NCI-H128 (cell line): Measurements from ENCODE around the gene BAK1.
"Not testable (repeated sequence)": the region's sequence is repeated elsewhere in the genome, so short reads cannot be mapped to it uniquely, and the experiment has no call there.

ENCODE experiments used
- DNase-seq: peaks from one replicate; lab custom pipeline; 2025; ENCODE audit not compliant: unreplicated experiment; lab: John Stamatoyannopoulos, UW

Gene BAK1

DNA sequence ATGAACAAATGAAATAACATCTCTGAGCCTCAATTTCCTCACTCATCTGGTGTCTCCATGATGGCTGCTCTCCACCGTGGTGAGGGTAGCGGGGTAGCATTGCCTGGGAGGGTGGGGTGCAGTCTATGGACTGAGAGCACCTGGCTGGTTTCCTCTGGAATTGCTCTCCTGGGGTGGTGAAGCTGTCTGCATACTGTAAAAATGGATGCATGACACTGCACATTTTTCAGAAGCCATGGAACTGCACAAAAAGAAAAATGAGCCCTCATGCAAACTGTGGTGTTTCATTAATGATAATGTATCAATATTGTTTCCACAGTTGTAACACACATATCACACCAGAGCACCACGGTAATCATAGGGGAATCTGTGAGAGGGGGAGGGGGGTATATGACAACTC is 28.9 kb upstream of the BAK1 start:
- DNase-seq: no peak

DNA sequence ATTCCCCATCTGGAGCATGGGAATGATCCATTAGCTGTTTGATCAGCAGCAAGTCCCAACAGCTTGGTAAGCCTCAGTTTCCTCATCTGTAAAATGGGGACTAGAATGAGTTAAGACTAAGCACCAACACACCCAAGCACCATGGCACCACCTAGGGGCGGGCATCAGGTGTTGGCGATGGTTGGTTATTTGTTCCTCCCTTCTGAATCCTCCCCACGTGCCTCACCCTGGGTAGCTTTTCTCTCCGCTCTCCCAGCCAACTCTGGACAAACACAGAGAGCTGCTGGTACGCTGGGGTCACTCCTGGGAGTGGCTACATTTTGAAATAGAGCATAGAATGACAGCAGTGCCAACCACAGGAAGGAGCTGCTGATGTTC is 27.7 kb upstream of the BAK1 start:
- DNase-seq: no peak

DNA sequence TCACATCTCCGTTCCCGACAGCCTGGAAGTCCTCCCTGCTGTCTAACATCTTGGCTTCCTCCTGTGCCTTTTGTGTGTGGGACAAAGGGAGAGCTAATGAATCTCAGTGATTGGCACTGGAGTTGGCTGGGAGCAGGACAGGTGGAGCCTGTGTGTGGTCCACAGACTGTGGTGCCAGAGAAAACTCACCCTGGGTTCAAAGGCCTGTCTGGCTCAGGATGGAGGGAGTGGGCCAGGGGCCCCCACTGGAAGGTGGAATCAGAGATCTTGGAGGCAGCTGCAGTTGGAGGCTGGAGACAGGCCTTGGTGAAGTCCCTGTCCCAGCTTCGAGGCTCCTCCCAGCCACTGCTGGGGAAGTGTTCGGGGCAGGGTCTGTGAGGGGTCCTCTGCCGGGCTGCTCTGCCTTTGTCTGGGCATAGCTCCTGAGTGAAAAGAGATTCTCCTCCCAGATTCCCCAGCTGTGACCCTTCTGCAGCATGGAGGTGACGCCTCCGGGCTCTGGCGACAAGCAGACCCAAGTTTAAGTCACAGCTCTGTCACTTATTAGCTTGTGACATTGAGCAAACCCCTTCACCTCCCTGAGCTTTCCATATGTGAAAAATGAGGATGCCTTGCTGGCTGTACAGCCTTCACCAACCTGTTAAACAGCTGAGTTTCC is 27.2 kb upstream of the BAK1 start:
- no peak for DNase-seq

DNA sequence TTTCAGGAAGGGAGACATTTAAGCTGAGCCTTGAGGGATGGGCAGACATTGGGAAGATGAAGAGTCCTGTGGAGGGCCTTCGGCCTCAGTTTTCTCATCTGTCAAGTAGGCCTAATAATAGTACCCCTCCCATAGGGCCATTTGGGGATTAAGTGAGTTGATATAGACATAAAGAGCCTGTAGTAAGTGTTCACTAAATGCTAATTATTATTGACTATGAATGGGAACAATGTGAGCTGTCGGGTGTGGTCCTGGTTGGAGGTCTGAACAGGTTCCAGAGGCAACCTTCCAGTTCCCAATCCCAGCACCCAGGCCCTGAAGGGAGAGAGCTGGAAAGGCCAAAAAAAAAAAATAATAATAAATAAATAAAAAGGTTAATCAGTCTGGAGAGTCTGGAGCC is 26.6 kb upstream of the BAK1 start:
- DNase-seq: no peak

DNA sequence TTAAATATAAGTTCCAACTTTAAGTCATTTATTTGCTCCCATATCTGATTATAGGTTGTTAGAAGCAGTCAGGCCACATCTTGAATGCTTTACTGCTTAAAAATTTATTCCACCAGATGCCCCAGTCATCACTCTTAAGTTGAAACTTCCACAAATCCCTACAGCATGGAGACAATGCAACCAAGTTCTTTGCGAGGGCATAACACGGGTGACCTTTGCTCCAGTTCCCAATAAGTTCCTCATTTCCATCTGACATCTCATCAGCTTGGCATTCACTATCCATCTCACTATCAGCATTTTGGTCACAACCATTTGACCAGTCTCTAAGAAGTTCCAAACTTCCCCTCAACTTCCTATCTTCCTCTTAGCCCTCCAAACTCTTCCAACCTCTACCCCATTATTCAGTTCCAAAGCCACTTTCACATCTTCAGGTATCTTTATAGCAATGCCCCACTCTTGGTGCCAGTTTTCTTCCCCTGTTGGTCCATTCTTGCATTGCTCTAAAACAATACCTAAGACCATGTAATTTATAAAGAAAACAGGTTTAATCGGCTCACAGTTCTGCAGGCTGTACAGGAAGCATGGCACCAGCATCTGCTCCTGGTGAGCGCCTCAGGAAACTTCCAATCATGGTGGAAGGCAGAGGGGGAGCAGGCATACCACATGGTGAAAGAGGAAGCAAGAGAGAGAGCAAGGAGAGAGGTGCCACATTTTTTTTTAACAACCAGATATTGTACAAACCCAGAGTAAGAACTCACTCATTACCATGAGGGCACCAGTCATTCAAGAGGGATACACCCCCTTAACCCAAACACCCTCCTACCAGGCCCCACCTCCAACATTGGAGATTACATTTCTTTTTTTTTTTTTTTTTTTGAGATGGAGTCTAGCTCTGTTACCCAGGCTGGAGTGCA is 25.1 kb upstream of the BAK1 start:
- DNase-seq: no peak

DNA sequence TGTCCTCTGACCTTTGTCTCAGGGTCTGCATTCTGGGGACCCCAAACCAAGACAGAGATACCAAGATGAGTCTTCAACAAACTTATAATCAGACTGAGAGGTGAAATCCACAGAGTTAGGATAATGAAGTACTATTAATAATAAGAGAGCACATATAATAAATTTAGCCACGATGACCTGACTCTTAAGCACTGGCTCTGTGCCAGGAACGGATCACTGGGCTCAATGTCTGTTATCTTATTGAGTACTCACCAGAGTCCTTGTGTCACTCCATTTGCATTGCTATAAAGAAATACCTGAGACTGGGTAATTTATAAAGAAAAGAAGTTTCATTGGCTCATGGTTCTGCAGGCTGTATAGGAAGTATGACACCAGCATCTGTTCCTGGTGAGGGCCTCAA is 22.1 kb upstream of the BAK1 start:
- no peak for DNase-seq

DNA sequence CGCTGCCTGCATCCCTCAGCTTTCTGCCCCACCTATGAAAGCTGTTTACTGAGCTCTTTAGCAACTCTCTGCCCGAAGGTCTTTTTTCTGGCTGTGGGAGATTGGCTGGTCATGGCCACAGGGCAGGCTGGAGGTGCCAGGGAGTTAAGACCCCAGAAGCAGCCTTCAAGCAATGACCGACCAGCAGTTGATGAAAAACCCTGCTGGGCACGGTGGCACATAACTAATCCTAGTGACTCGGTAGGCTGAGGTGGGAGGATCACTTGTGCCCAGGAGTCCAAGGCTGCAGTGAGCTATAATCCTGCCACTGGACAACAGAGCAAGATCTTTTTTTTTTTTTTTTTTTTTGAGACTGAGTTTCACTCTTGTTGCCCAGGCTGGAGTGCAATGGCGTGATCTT is 20.7 kb upstream of the BAK1 start:
- DNase-seq: no peak

DNA sequence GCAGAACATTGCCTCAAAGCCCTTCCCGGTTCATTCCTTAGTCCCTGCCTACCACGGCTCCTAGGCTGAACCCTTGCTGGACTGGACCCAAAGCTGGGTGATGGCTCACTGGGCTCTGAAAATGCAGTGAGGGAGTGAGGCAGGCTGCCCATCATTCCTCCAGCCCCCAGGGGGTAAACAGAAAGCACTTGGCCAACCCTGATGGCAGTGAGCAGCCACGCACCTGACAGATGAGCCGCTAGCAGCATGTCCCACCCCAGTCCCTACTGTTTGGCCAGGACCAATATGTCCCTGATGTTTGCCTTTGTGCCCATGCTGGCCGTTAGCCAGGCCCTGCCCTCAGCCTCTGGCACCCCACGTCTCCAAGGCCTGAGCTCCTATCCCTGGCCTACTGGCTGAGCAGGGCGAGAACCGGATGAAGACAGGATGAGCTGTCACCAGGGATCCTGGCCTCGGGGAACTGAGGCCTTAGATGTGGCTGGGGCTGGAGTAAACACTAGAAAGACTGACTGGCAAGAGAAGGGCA is 19.4 kb upstream of the BAK1 start:
- DNase-seq: no peak

DNA sequence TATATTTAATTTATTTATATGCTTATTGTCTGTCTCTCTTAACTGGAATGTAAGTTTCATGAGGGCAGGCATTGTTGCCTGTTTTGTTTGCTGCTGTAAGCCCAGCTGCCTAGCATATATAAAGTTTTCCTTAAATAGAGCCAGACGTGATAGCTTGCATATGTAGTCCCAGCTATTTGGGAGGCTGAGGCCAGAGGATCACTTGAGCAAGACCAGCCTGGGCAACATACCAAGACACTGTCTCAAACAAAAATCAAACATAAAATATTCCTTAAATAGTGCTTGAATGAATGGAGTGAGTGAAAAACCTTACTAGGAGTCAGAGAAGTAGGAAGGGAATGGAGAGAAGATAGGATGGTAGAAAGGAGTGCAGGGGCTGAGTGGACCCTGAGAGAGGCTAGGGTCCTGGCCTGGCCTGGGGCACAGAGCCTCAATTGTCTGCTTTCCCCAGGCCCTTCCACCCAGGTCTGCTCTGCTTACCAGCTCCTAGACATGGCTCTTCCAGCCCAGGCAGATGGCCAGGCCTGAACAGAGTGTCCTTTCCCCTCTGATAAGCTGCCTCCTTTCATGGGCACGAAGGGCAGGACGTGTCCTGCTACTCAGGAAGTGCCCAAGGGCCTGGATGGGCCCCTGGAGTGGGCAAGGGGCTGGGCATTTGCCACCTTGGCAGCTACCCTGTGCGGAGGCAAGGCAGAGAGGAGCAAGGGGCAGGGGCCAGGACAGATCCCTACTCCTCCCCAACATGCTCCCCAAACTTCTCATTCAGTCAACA is 17.7 kb upstream of the BAK1 start:
- no peak for DNase-seq

DNA sequence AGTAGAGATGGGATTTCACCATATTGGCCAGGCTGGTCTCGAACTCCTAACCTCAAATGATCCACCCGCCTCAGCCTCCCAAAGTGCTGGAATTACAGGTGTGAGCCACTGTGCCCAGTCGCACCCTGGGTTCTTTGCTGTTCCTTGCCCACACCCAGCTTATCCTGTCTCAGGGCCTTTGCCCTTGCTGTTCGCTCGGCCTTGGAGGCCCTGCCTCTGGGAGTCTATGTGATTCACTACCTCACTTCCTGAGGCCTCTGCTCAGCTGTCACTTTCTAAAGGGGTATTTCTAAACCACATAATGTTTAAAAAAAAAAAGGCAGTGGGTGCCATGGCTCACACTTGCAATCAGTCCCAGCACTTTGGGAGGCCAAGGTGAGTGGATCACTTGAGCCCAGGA is 16.8 kb upstream of the BAK1 start:
- DNase-seq: not testable (repeated sequence)

DNA sequence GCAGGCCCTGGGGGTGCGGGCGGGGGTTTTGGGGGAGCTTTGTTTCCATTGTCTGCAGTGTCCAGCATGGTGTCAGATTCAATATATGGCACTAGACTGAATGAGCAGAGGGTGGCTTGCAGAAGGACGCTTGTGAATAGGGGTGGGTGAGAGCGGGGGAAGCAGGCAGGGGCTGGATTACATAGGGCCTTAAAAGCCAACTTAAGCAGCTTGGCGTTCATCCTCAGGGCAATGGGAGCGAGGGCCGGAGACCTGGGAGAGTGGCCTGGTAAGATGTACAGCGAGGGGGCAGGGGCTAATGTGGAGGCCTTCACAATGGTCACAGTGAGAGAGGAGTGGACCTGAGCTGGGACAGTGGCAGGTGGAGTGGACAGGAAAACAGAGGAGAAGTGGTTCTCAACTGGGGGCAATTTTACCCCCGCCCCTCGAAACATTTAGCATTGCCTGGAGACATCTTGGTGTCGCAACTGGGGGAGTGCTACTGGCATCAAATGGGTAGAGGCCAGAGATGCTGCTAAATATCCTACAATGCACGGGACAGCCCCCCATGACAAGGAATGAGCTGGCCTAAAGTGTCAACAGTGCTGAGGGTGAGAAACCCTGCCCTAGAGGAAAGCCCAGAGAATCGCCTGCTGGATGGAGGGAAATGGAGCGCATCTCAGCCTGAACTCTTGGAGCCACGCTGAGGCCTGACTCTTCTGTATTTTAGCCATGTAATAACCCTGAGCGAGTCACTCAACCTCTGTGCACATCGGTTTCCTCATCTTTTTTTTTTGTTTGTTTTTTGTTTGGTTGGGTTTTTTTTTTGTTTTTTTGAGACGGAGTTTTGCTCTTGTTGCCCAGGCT is 15.1 kb upstream of the BAK1 start:
- DNase-seq: no peak

DNA sequence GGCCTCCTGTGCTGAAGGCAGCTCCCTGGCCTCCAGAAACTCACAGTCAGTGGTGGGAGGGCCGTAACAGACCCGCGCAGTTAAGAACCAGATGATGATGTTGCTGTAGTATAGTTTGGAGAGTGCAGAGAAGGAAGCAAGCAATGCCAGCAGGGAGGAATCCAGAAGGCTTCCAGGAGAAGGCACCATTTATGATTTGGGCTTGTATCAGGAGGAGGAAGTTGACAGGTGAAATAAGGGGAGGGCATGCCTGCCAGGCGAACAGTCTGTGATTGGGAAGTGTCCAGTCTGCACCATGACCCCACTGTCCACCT is 13.3 kb upstream of the BAK1 start:
- DNase-seq: no peak

DNA sequence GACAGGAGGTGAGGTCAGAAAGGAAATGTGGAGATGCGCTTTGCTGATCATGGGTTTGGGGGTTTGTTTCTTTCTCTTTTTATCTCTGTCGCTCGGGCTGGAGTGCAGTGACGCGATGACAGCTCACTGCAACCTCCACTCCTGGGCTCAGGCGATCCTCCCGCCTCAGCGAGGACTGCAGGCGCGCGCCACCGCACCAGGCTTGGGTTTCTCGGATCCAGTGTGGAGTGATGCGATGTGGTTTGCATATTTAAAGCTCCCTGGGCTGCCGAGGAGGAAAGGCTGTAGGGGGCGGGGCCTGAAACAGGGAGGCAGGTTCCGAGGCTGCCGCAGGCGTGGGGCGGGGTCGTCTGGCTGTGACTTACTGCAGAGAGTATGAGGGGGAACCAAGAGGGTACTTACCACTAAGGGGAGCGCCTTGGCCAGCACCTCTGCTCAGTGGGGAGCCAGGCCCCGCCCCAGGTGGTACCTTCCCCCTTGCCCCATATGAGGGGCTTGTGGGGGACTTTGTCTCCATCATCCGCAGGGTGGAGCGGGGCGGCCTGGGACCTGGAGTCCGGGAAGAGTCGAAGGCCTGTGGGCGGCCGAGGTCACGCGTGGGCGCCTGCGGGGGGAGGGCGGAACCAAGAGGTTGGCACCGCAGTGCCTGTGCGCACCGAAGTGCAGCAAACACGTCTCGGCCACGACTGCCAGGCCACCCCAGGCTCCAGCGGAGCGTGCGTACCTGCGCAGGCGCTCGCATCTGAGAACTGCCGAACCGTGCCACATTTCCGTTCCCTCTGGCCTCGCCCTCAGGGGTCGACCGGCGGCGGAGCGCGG is 12.7 kb upstream of the BAK1 start:
- DNase-seq: no peak

DNA sequence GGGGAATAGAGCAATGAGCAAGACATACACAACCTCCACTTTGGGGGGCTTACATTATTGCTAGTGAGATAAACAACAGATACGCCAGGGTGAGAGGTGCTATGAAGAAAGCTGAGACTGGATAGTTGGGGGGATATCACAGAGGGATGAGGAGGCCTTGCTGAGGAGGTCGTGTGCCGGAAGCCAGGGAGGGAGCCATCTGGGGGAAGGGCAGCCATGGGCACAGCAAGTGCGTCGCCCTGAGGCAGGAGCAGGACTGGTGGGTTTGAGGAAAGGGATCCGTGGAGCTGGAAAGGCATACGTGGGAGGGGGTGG is 12.2 kb upstream of the BAK1 start:
- DNase-seq: no peak

DNA sequence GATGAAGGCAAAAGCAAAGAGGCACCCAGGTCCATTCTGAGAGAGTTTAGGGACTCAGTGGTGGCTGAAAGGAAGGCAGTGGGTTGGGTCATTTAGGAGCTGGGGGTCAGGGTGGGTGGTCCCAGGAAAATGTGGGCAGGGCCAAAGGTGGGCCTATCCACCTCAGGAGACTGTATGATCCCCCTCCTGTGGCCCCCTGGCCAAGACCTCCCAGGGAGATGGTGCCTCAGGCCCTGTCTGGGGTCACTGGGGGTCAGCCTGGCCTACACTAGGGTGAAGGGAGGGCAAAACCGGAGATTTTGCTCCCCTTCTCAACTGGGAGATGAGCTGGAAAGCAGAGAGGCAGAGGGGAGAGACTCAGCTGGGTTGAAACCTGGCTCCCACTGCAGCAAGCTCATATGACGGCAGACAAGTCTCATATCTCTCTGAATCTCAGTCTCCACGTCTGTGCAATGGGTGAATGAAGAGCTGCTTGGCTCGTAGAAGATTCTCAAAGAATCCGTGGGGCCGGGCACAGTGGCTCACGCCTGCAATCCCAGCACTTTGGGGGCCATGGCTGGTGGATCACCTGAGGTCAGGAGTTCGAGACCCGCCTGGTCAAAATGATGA is 11.5 kb upstream of the BAK1 start:
- no peak for DNase-seq

DNA sequence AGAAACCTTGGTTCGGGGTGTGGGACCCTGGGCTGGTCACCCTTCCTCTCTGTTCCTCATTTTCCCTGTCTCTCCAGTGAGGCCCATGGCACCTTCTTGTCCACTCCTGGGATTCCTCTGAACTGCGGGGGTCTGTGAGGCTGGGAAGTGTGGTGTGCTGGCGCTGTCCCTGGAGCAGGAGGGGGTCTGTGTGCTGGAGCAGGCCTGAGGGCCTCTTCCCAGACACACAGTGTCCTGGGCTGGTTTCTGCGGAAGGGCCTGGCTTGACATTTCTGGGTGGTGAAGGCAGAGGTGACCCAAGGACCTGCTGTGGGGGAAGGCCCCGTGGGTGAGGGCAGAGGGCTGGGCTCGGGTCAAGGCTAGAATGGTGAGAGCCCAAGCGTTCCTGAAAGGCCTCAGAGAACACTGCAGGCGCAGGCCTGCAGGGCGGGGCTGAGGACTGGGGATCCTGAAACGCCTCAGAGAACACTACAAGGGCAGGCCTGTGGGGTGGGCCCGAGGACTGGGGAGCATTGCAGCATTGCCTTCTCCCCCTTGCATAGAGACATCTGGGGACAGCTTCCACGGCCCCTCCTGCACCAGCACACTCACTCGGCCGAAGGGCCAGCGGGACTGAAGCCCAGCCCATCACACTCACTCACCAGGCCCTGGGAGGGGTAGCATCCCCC is 10.6 kb upstream of the BAK1 start:
- DNase-seq: no peak

DNA sequence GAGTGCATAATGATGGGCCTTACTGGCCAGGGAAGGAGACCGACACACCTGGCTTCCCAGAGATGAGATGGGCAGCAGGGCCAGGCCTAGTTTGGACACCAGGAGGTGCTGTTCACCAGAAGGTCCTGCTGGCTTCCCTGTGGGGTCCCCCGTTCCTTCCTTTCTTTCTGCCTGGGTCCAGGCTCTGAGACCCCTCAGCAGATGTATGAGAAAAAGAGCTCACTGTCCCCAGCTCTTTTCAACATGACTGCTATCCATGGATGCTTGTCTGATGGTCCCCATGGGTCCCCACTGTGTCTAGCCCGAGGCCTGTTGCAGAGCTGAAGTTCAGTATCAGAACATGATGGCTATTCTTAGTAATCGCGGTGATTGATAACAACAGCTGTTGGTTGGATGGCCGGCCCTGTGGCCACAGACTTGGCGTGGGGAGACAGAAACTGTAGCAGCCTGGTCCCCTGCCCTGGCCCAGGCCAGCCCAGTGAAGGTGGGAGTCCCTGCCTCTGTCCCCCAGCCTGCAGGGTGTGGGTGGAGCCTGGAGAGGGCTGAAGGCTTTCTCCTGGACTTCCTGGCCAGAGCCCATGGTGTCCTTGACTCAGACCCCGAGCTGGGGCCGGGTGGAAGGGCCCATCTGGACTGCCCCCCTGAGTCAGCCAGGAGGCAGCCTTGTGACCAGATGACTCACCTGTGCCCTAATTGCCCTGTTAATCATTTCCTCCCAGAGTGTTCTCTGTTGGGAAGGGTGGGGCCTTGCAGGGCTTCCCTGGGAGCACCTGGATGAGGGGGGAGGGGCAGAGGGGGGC is 9.9 kb upstream of the BAK1 start:
- no peak for DNase-seq

DNA sequence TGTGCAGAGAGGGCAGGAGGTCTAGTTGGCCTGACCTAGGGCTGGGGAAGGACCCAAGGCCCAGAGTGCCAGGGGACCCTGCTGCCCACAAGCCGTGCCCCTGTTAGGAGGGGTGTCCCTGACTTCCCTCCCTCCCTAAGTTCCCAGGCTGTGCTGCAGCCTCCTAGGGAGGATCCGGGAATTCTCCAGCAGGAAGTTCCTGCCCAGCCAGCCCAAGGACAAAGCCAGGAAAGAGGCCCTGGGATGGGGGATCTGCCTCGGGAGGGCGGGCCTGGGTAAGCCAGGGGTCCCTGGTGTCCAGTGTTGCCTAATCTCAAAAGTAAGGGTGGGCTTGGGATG is 9.3 kb upstream of the BAK1 start:
- DNase-seq: no peak

DNA sequence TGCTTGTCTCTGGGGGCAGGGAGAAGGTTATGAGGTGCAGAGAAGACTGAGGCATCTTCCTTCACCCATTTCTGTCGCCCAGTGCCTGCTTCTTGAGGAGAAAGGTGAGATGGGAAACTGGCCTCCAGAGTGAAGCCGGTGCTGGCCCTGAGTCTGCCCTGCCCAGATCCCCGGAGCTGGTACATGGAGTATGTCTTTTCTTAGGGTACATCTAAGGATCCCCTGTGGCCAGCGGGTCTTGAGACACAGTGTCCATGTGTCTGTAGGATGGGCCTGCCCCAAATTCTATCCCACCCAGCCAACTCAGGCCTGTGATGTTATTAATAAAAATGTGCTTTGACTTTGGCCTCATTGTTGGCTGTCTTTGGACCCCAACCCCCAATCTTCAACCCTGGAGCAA is 8.8 kb upstream of the BAK1 start:
- DNase-seq: no peak
